K562 (cell line): Measurements from ENCODE around the gene VPS35L. TPM values are rescaled to one million over a fixed set of nuclear protein-coding genes. Genes with fewer than 3 reads are reported as not detected.
A peak's percentile ranks its signal among the peaks of the same experiment; 100 is the strongest.

ENCODE experiments used
- ATAC-seq: fragments of 200-7000 bp; cut with Tn5 transposase; 3 replicates; pipeline ENCODE4 v1.9.1; 2020; ENCODE audit warnings: moderate library complexity
- BruUV-seq: library from RNA; stranded (reverse); fragments of 400-500 nt; replicated peaks from 2 replicates; lab custom pipeline; 2021; lab: Mats Ljungman, UMichigan
- CTCF ChIA-PET: fragments of 300-600 bp; formaldehyde crosslinking; extraction: SDS; loops from one replicate; lab custom pipeline; 2021; ENCODE audit warnings: low intra/inter-chr PET ratio; lab: Yijun Ruan, JAX
- POLR2A ChIA-PET: fragments of 300-600, 350-650 bp; sonication (Branson Sonifier 250); formaldehyde crosslinking; extraction: SDS; loops from one replicate; lab custom pipeline; 2021; ENCODE audit warnings: antibody characterized with exemption, inconsistent platforms; lab: Yijun Ruan, JAX
- DNase-seq, 4 experiments: peaks; one replicate each; pipeline versions ENCODE4 v3.0.0 to v3.0.0-alpha.2; 2011 to 2018; ENCODE audit warnings: low spot score in 3 of 4, mixed read lengths in 3 of 4; ENCODE audit errors: extremely low read depth in 1 of 4
- FAIRE-seq: peaks from 2 replicates; lab custom pipeline; 2011; peaks lifted over from hg19 to GRCh38; lab: Jason Lieb, UNC
- H2AFZ ChIP-seq: 2 replicates; pipeline ENCODE4 v1.6.0; 2011; ENCODE audit warnings: low read depth, low read length, control low read depth, inconsistent platforms
- H3K27ac ChIP-seq: fragments of 200-600 bp; 3 replicates; pipeline ENCODE4 v1.8.0; 2011; ENCODE audit warnings: low read depth, mild to moderate bottlenecking, control low read depth, inconsistent platforms, low read length, moderate library complexity, mixed read lengths; ENCODE audit errors: extremely low read depth
- H3K27me3 ChIP-seq, 2 experiments: fragments of 300-600 bp in 1 of 2; 2 replicates in 1 of 2; 3 replicates in 1 of 2; pipeline versions ENCODE4 v1.6.0 to v1.8.0; 2011; ENCODE audit warnings: inconsistent platforms in 2 of 2, low read length in 2 of 2, mild to moderate bottlenecking in 1 of 2, mixed read lengths in 1 of 2, moderate library complexity in 1 of 2; ENCODE audit not compliant: control insufficient read depth in 2 of 2, insufficient read depth in 2 of 2
- H3K36me3 ChIP-seq: fragments of 300-600 bp; 3 replicates; pipeline ENCODE4 v1.8.0; 2011; ENCODE audit warnings: mild to moderate bottlenecking, low read length, inconsistent platforms; ENCODE audit not compliant: control insufficient read depth, insufficient read depth
- H3K4me1 ChIP-seq, 2 experiments: fragments of 200-600 bp in 1 of 2; replicated peaks in 1 of 2; 2 replicates in 1 of 2; 3 replicates in 1 of 2; pipeline versions ENCODE4 v1.5.1 to v1.8.0; 2011; ENCODE audit warnings: inconsistent platforms in 2 of 2, low read length in 2 of 2, mild to moderate bottlenecking in 1 of 2, mixed read lengths in 1 of 2, moderate library complexity in 1 of 2; ENCODE audit not compliant: control insufficient read depth in 2 of 2, insufficient read depth in 2 of 2
- H3K4me2 ChIP-seq: 2 replicates; pipeline ENCODE4 v1.6.1; 2011; ENCODE audit warnings: low read length, control low read depth, inconsistent platforms, mixed read lengths; ENCODE audit not compliant: insufficient read depth
- H3K4me3 ChIP-seq: fragments of 200-600 bp; sonication (generic), shearing (Covaris generic); 2 replicates; pipeline ENCODE4 v1.5.1; 2016; ENCODE audit warnings: control low read depth, inconsistent platforms
- H3K79me2 ChIP-seq: fragments of 200-600 bp; 3 replicates; pipeline ENCODE4 v1.8.0; 2011; ENCODE audit warnings: low read length, inconsistent platforms; ENCODE audit not compliant: control insufficient read depth, insufficient read depth
- H3K9ac ChIP-seq, 2 experiments: 2 replicates each; pipeline versions ENCODE4 v1.6.0 to v1.6.1; 2011; ENCODE audit warnings: low read depth in 2 of 2, low read length in 2 of 2, control low read depth in 1 of 2, inconsistent platforms in 1 of 2, mild to moderate bottlenecking in 1 of 2, mixed read lengths in 1 of 2; ENCODE audit not compliant: insufficient read depth in 1 of 2
- H3K9me1 ChIP-seq: one replicate; pipeline ENCODE4 v1.6.0; 2011; ENCODE audit warnings: inconsistent platforms, mild to moderate bottlenecking, low read length, moderate library complexity; ENCODE audit not compliant: control insufficient read depth, insufficient read depth
- H3K9me3 ChIP-seq: replicated peaks from 2 replicates; pipeline ENCODE4 v1.5.1; 2011; ENCODE audit warnings: low read depth, low read length, inconsistent platforms; ENCODE audit not compliant: control insufficient read depth, insufficient read depth
- H4K20me1 ChIP-seq: replicated peaks from 2 replicates; pipeline ENCODE4 v1.6.1; 2011; ENCODE audit warnings: low read length, inconsistent platforms, mixed read lengths; ENCODE audit not compliant: control insufficient read depth, insufficient read depth
- CTCF ChIP-seq, 3 experiments: IDR thresholded peaks in 2 of 3; conservative IDR thresholded peaks in 1 of 3; 2 replicates each; pipeline ENCODE4 v1.5.1; 2011 to 2012; ENCODE audit warnings: low read length in 3 of 3, mild to moderate bottlenecking in 3 of 3, control low read depth in 2 of 3, improper control_type of control experiment in 1 of 3, inconsistent platforms in 1 of 3, low read depth in 1 of 3, mixed read lengths in 1 of 3, moderate library complexity in 1 of 3; ENCODE audit not compliant: insufficient read depth in 2 of 3
- ELK3 ChIP-seq: fragments of 450-650 bp; formaldehyde crosslinking; IDR thresholded peaks from 2 replicates; pipeline ENCODE4 v1.4.0; 2020; ENCODE audit warnings: mild to moderate bottlenecking
- ESRRB ChIP-seq: fragments of 250-450 bp; sonication (Bioruptor Pico); IDR thresholded peaks from 2 replicates; pipeline ENCODE4 v1.5.0; 2020; ENCODE audit warnings: mild to moderate bottlenecking, moderate library complexity, borderline replicate concordance
- FOXK2 ChIP-seq, 2 experiments: fragments of 450-650 bp; IDR thresholded peaks in 1 of 2; conservative IDR thresholded peaks in 1 of 2; 2 replicates each; pipeline ENCODE4 v1.6.1; 2016; ENCODE audit warnings: low read depth in 2 of 2, mild to moderate bottlenecking in 1 of 2
- KLF13 ChIP-seq: fragments of 450-650 bp; IDR thresholded peaks from 2 replicates; pipeline ENCODE4 v1.6.1; 2016; ENCODE audit warnings: missing genetic modification characterization, low read depth, mild to moderate bottlenecking, missing compliant biosample characterization, moderate library complexity, borderline replicate concordance
- MCM2 ChIP-seq: fragments of 450-650 bp; IDR thresholded peaks from 2 replicates; pipeline ENCODE4 v1.6.1; 2017; ENCODE audit warnings: low read depth, mild to moderate bottlenecking
- RAD21 ChIP-seq, 2 experiments: fragments of 250-450 bp in 1 of 2; fragments of 450-650 bp in 1 of 2; sonication (Bioruptor Pico) in 1 of 2; formaldehyde crosslinking in 1 of 2; IDR thresholded peaks in 1 of 2; conservative IDR thresholded peaks in 1 of 2; 2 replicates each; pipeline versions ENCODE4 v1.4.0 to v1.8.0; 2020 to 2022; ENCODE audit warnings: mild to moderate bottlenecking in 2 of 2, moderate library complexity in 1 of 2
- TCF15 ChIP-seq: fragments of 250-450 bp; sonication (Bioruptor Pico); IDR thresholded peaks from 2 replicates; pipeline ENCODE4 v1.8.0; 2022; ENCODE audit warnings: moderate library complexity, mild to moderate bottlenecking, inconsistent platforms
- ZNF140 ChIP-seq: fragments of 250-450 bp; sonication (Bioruptor Pico); IDR thresholded peaks from 2 replicates; pipeline ENCODE4 v1.8.0; 2021; ENCODE audit warnings: moderate library complexity, mild to moderate bottlenecking, inconsistent platforms
- WGBS: fragments of 100-300 bp; shearing (Covaris generic); methylation state at CpG from one replicate; pipeline ENCODE4 v1.1.6; 2016; ENCODE audit warnings: low coverage, mixed read lengths; ENCODE audit not compliant: insufficient coverage; ENCODE audit errors: missing lambda C conversion rate; 5-methylcytosine and 5-hydroxymethylcytosine counted together
- in situ Hi-C: fragments of 300-500 bp; cut with MboI; formaldehyde crosslinking; loops from 4 replicates; pipeline ENCODE4 v1.15.0; 2018; ENCODE audit warnings: inconsistent platforms, mixed read lengths
- intact Hi-C: fragments of 100-400 bp; cut with micrococcal nuclease; formaldehyde crosslinking; loops from 2 replicates; pipeline ENCODE4 v1.14.2; 2022
- polyA plus RNA-seq, 8 experiments: library from polyadenylated mRNA; depleted of rRNA in 4 of 8; stranded (reverse) in 5 of 8; unstranded in 3 of 8; fragments of >200 nt; fragmentation: Nextera tagmentation in 2 of 8; fragmentation: Illumina TruSeq in 1 of 8; extraction: Ambion mirVana in 2 of 8; extraction: Trizol in 1 of 8; gene quantifications; 2 replicates each; pipeline versions ENCODE4 v1.2.1 to v1.2.3, GENCODE V29; 2011 to 2014; ENCODE audit warnings: inconsistent platforms in 1 of 8, missing spikeins in 1 of 8
- total RNA-seq, 7 experiments: library from RNA; depleted of rRNA in 6 of 7; stranded (reverse); fragments of >200 nt in 6 of 7; fragmentation: Illumina TruSeq in 2 of 7; extraction: Trizol in 2 of 7; gene quantifications; 2 replicates each; pipeline versions ENCODE4 v1.2.1 to v1.2.3, GENCODE V29; 2011 to 2021; ENCODE audit warnings: low replicate concordance in 1 of 7

The VPS35L gene
- total and polyA plus RNA-seq, 9 of the 15 experiments (the other 6 are each of a cell fraction or from before 2014, with no cell fraction given): 10.2 to 30.4 (median 20.1) TPM

- no peak for TF ChIP-seq ELK3 (CRISPR knock-in tag)
- TF ChIP-seq ZNF140 (CRISPR knock-in tag): no peak
- no peak for TF ChIP-seq TCF15
- no peak for TF ChIP-seq ESRRB
- no peak for TF ChIP-seq KLF13 (tag)
- no peak for TF ChIP-seq FOXK2 (conservative IDR thresholded peaks at IDR 0.05 in 1 of 2, IDR thresholded peaks at IDR 0.05 in 1 of 2; ENCODE audit: low read depth in 2 of 2)
Measured at GRCh38 chr16:19657831-19658230, 102.3 kb downstream of the VPS35L start (continued).

- H3K9me1 ChIP-seq: no peaks in the 10 kb centered on the region
- no peaks in the 10 kb centered on the region for H3K4me1 ChIP-seq
- no peak overlapping the region for H2AFZ ChIP-seq
- H3K4me3 ChIP-seq: no peak overlapping the region
- TF ChIP-seq CTCF (IDR thresholded peaks at IDR 0.05 in 2 of 3, conservative IDR thresholded peaks at IDR 0.05 in 1 of 3; ENCODE audit: insufficient read depth in 2 of 3, low read depth in 1 of 3, low read length in 3 of 3) (peak in 1 of 3 experiments; percentile 11; a peak in 1 of 6 replicates), RAD21 (CRISPR knock-in tag; conservative IDR thresholded peaks at IDR 0.05 in 1 of 2, IDR thresholded peaks at IDR 0.05 in 1 of 2) (peak in 1 of 2 experiments; percentile 18; a peak in 1 of 4 replicates), MCM2 (no peak)
- ATAC-seq (no peak), DNase-seq (no peak), FAIRE-seq (no peak)
- WGBS: 59% methylated on average over 1 of the region's 1 CpG
- intact Hi-C loops: no loop called here
- no peaks in the 10 kb centered on the region for H3K9me3 ChIP-seq
- H3K9ac ChIP-seq: no peak overlapping the region
- BruUV-seq: no TSS peak
- CTCF ChIA-PET: interaction anchor here (1.1 kb wide), 1 partner anchor 227 kb away, joined by 3 read pairs; no protein-coding TSS in a partner anchor
- in situ Hi-C loops: no loop called here
- POLR2A ChIA-PET: interaction anchor here (0.6 to 0.7 kb wide), 2 partner anchors 9 to 50 kb away, joined by 3 read pairs; no protein-coding TSS in a partner anchor
- H3K27me3 ChIP-seq: no peaks in the 10 kb centered on the region
- no peak overlapping the region for H3K27ac ChIP-seq
- no peaks in the 10 kb centered on the region for H4K20me1 ChIP-seq
- H3K36me3 ChIP-seq: no peaks in the 10 kb centered on the region
- no peaks in the 10 kb centered on the region for H3K79me2 ChIP-seq
- no peak overlapping the region for H3K4me2 ChIP-seq
Measured at GRCh38 chr16:19659554-19659953, 104.1 kb downstream of the VPS35L start.
